Peyer's patch (tissue), 4 donors: Measurements from ENCODE around the gene PARVB.

Experiments used
- POLR2A ChIP-seq, 2 donors: fragments of 450-650 bp; IDR thresholded peaks; one replicate each; pipeline ENCODE4 v1.5.1; 2017; ENCODE audit warnings: antibody characterized with exemption in 2 of 2, mild to moderate bottlenecking in 2 of 2, moderate library complexity in 2 of 2
- TF ChIP-seq, protein P1 (sequence below), 6 experiments: fragments of 450-650 bp in 4 of 6; fragments of 200-600 bp in 2 of 6; sonication (generic) in 1 of 6; IDR thresholded peaks; one replicate each; pipeline ENCODE4 v1.5.1; 2017 to 2019; ENCODE audit warnings: antibody characterized with exemption in 6 of 6, mild to moderate bottlenecking in 3 of 6, moderate library complexity in 1 of 6

GRCh38 chr22:44097263-44098020 lies 73.3 kb downstream of the PARVB start:
- TF ChIP-seq, protein P1, sequence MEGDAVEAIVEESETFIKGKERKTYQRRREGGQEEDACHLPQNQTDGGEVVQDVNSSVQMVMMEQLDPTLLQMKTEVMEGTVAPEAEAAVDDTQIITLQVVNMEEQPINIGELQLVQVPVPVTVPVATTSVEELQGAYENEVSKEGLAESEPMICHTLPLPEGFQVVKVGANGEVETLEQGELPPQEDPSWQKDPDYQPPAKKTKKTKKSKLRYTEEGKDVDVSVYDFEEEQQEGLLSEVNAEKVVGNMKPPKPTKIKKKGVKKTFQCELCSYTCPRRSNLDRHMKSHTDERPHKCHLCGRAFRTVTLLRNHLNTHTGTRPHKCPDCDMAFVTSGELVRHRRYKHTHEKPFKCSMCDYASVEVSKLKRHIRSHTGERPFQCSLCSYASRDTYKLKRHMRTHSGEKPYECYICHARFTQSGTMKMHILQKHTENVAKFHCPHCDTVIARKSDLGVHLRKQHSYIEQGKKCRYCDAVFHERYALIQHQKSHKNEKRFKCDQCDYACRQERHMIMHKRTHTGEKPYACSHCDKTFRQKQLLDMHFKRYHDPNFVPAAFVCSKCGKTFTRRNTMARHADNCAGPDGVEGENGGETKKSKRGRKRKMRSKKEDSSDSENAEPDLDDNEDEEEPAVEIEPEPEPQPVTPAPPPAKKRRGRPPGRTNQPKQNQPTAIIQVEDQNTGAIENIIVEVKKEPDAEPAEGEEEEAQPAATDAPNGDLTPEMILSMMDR (IDR thresholded peaks at IDR 0.05), result no peak
- TF ChIP-seq POLR2A (IDR thresholded peaks at IDR 0.05), result no peak
